Measurements from ENCODE around the gene KIF19.

DNA sequence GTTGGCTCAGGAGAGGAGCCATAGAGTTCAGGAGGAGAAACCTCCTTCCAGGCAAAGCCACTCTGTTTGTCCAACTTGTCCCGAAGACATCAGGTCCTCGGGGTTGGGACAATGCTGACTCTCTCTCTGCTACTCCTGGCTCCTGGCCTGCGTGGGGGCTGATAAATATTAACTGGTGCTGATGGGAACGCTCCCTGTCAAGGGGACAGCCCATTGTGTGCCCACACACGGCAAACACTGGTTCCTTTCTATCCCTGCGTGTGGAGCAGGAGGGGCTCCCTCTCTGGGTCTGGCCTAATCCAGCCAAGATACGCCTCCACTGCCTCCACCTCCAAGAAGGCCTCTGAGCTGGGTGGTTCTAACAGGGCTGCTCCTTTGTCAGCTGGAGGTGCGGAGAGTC lies 4.4 kb downstream of the KIF19 start:
- TF ChIP-seq, protein P1, sequence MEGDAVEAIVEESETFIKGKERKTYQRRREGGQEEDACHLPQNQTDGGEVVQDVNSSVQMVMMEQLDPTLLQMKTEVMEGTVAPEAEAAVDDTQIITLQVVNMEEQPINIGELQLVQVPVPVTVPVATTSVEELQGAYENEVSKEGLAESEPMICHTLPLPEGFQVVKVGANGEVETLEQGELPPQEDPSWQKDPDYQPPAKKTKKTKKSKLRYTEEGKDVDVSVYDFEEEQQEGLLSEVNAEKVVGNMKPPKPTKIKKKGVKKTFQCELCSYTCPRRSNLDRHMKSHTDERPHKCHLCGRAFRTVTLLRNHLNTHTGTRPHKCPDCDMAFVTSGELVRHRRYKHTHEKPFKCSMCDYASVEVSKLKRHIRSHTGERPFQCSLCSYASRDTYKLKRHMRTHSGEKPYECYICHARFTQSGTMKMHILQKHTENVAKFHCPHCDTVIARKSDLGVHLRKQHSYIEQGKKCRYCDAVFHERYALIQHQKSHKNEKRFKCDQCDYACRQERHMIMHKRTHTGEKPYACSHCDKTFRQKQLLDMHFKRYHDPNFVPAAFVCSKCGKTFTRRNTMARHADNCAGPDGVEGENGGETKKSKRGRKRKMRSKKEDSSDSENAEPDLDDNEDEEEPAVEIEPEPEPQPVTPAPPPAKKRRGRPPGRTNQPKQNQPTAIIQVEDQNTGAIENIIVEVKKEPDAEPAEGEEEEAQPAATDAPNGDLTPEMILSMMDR (IDR thresholded peaks at IDR 0.05; ENCODE audit: insufficient read depth, low read length, poor library complexity, severe bottlenecking) = no peak
- no peak for TF ChIP-seq EZH2phosphoT487 (conservative IDR thresholded peaks at IDR 0.05; ENCODE audit: low read length)
